Measurements from ENCODE around the gene GIMAP8.
A peak's percentile ranks its signal among the peaks of the same experiment; 100 is the strongest.
"Not testable (repeated sequence)": the region's sequence is repeated elsewhere in the genome, so short reads cannot be mapped to it uniquely, and the experiment has no call there.

GIMAP8 gene

DNA sequence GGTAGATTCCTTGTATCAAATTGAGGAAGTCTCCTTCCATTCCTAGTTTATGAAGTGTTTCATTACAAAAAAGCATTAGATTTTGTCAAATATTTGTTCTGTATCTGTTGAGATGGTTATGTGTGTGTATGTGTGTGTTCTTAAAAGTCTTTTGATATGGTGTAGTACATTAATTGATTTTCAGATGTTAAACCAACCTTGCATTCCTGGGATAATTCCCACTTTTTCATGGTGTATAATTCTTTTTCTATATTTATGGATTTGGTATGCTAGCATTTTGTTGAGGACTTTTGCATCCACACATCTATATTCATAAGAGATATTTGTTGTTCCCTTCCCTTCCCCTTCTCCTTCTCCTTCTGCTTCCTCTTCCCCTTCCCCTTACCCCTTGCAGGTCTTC is 8.9 kb upstream of the GIMAP8 start:
- DNase-seq: no peak

- DNase-seq: no peak
These were observed 7.6 kb upstream of the GIMAP8 start for GRCh38 chr7:150442811-150443210.

DNA sequence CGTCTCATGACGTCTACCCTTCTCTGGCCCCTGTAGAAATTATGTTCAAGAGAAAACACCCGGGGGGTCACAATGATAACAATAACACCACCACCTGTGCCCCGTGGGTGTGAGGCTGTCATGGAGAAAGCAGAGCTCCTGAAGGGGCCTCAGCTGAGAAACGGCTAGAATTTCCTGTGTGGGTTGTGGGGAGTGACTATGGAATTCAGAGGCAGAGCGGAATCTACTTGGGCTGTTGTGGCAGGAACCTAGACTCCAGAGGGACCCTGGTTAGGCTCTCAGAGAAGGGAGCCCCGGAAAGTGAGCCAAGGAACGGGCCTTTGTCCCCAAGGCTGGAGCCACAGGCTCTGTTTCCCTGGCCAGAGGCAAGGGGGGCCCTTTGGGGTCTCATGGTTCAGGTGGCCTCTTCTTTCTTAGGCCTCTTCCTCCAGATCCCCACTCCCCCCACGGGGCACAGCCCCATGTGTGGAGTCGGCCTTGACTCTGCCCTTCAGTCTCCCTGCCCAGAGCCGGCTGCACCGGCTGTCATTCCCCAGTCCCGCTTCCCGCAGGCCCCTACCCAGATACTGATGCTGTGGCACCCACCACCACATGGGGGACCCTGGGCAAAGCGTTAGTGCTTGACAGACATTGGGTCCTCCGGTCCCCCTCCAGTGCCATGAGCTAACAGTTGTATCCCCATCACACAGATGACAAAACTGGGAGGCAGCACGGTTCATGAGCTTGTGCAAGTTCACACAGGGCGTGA is 6.5 kb upstream of the GIMAP8 start:
- DNase-seq: no peak

DNA sequence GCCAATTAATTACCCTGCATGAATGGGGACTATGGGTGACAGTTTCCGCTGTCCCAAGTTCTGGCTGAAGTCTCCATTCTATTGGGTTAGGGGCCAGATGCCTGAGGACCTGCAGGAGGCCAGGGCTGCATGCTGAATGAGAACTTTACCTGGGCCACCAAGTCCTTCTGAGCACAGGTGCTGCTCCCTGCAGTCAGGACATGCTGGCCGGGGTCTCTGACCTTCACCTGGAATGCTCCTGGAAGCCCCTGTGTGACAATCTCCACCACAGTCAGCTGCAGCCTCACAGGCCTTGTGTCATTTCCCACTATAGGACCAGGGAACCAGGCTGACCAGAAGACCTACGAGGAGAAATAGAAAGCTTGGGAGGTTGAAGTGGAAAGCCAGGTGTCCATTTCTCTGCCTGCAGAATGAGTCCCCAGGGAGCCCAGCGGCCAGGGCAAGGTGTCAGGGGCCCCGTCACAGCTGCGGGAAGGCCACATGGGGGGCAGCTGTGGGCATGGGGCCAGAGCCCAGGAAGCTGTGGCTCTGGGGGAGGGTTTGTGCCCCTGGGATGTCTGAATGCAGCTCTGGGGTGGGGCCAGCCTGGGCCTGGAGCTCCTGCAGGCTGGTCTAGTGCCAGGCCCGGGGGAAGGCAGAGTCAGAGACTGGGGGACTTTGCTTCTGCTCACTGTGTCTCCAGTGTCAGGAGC is 5.6 kb upstream of the GIMAP8 start:
- no peak for DNase-seq

DNA sequence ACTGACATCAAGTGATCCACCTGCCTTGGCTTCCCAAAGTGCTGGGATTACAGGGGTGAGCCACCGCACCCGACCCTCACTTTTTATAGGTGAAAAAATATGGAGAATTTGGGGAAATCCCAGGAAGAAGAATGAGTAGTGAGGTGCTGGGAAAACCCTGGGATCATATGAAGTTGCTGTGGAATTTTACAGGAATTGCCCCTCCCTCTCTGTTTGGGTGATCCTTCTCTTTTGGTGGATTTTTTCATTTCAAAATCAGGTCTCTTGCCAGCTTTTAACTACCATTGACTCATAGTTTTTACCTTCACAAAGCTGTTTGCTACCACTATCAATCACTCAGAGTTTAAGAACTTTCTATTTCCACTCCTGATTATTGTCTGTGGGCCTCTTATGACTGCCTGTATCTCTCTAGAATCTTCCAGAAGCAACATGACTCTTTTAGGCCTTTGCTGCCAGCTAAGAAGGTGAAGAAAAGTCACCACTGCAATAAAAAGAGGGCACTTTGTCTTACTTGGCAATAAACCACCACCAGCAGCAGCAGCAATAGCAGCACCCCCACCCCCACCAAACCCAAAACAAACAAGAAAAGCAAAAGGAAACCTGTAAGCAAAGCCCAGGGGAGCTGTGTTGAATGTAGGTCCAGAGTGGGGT is 4.0 kb upstream of the GIMAP8 start:
- no peak for DNase-seq

GRCh38 chr7:150447966-150448788 is 2.3 kb upstream of the GIMAP8 start:
- DNase-seq: no peak

DNA sequence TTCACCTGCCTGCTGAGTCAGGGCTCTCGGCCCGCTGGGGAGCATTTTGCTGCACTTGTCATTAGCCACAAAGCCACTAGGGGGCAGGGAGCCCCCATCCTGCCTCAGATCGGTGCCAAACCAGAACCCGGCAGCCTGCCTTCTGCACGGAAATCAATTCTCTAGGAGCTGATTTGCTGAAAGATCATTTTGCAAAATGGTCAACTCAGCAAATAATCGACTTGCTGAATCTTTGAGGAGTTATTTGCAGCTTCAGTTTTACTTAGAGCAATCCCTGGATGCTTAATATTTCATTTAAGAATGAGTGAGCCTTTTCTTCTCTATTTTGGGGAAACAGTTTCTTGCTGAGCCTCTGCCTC is 1.7 kb upstream of the GIMAP8 start:
- peak; percentile 88 for DNase-seq

- DNase-seq: no peak
These were observed 1.1 kb upstream of the GIMAP8 start for GRCh38 chr7:150449206-150449952.

GRCh38 chr7:150451097-150451793 is 815 bp downstream of the GIMAP8 start:
- DNase-seq: peak; percentile 69

DNA sequence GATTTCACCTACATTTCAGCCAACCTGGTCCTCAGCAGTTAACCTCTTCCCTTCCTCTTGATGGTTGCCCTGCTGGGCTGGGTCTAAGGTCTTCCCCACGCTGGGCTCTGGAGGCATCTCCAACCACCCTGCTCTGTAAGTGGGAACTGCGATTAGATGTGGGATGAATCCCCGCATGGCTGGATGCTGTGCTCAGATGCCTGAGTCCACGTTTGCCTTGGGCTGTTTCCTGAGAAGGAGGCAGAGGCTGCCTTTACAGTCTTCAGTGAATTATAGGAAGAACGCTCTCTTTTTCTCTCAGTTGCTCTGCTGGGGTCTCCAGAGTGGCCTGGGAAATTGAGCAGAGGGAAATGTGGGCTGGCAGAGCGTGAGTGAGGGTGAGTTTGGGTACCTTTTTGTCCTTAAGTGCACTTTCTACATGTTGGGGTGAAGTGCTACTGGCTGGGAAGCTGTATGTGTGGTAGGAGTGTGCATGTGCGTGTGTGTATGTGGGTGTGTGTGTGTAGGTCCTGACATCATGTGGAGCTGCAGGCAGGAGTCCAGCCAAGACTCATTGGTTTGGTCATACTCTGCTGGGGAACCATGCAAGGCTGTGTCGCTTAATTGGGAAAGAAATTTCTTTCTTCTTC is 1.5 kb downstream of the GIMAP8 start:
- peak; percentile 48 for DNase-seq

- peak; percentile 35 for DNase-seq
These were observed 2.8 kb downstream of the GIMAP8 start for GRCh38 chr7:150453181-150453580.

DNA sequence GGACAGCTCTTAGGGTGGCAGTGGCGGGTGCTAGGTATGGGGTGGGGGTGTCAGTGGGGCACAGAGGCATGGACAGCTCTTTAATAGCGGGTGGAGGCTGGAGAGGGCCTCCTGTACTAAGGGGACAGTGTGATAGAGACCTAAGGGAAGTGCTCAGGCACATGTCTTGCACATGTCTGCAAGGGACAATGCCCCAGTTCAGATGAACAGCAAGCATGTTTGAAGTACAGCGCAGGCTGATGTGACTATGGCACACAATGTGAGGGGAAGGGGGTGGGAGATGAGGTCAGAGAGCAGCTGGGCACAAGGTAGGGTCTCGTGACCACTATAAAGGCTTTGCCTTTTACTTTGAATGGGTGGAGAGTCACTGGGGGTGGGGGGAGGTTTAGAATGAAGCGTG is 3.5 kb downstream of the GIMAP8 start:
- DNase-seq: no peak

GRCh38 chr7:150457064-150457463 is 6.6 kb downstream of the GIMAP8 start:
- DNase-seq: not testable (repeated sequence)

DNA sequence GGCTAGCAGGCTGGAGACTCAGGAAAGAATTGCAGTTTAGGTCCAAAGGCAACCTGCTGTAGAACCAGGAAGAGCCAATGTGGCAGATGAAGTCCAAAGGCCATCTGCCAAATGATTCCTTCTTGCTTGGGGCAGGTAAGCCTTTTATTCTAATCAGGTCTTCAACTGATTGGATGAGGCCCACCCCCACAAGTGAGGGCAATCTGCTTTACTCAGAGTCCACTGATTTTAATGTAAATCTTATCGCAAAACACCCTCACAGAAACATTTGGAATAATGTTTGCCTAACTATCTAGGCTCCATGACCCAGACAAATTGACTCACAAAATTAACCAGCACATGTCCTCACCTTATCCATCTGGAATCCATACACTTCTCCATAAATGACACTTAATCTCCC is 7.8 kb downstream of the GIMAP8 start:
- no peak for DNase-seq

- no peak for DNase-seq
These were observed 8.3 kb downstream of the GIMAP8 start for GRCh38 chr7:150458756-150459155.

DNA sequence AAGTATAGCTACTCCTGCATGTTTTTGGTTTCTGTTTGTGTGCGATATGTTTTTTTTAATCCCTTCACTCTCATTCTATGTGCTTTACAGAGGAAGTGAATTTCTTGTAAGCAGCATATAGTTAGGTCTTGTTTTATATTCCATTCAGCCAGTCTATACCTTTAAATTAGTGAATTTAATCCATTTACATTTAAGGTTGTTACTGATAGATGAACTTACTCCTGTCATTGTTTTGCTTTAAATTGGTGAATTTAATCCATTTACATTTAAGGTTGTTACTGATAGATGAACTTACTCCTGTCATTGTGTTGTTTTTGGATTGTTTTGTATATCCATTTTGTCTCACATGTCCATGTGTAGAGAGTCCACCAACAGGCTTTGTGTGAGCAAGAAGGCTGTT is 11.1 kb downstream of the GIMAP8 start:
- no peak for DNase-seq

DNA sequence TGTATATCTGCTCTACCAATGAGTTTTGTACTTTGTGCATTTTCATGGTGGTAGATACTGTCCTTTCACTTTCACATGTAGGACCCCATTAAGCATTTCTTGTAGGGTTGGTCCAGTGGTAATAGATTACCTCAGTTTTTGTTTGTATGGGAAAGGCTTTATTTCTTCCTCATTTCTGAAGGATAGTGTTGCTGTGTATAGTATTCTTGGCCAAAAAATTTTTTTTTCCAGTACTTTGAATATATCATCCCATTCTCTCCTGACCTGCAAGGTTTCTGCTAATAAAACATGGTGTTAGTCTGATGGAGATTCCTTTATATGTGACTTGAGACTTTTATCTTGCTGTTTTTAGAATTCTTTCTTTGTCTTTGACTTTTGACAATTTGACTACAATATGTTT is 12.0 kb downstream of the GIMAP8 start:
- DNase-seq: no peak

DNA sequence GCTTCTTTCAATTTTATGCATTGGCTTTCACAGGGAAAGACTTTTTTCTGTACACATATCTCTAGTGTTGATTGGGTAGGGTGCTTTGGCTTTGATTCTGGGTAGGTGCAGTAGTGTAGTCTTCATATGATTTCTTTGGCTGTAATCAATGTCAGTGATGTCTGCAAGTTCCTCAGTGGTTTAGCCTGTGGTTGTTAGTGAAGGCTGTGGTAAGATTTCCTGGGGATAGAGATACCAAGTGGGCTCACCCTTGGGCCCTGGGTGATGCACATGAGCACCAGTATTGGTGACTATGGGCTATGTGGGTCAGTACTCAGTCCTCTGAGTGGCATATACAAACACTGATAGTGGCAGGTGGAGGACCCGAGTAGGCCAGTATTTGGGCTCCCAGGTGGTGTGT is 13.0 kb downstream of the GIMAP8 start:
- no peak for DNase-seq

DNA sequence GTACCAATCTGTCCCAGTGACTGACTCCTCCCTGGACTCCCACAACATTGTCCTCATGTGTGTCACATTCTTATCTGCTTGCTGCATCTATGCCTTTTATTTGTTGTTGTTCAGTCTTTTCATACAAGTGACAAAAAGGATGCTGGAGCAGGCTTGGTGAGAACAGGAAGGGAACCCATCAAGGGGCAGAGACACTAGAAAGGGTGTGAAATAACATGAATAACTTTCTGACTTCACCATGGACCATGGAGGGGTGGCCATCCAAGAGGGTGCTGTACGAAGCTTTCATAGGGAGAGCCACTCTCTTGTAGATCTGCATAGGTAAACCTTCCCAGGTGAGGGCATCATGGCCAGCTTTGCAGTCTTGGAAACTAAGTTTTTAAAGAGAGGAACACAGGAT is 14.5 kb downstream of the GIMAP8 start:
- DNase-seq: no peak

GRCh38 chr7:150465414-150465813 is 15.0 kb downstream of the GIMAP8 start:
- DNase-seq: no peak

- DNase-seq: no peak
These were observed 16.0 kb downstream of the GIMAP8 start for GRCh38 chr7:150466477-150466876.

Data from activated CD4-positive, alpha-beta T cell treated with anti-CD3 and anti-CD28 coated beads, Interleukin-2, amount 50 U/mL, for 1 hour (primary cell).